22Rv1 (cell line): ENCODE results near the gene PPM1B.
"Not testable (repeated sequence)": the region's sequence is repeated elsewhere in the genome, so short reads cannot be mapped to it uniquely, and the experiment has no call there.

Source experiments
- H3K27ac ChIP-seq: fragments of 450-650 bp; 2 replicates; pipeline ENCODE4 v1.5.1; 2017
- CTCF ChIP-seq: fragments of 450-650 bp; IDR thresholded peaks from 2 replicates; pipeline ENCODE4 v1.5.1; 2017; ENCODE audit warnings: mild to moderate bottlenecking
- ZFX ChIP-seq: fragments of 450-650 bp; IDR thresholded peaks from 2 replicates; pipeline ENCODE4 v1.6.1; 2017; ENCODE audit warnings: antibody characterized with exemption, borderline replicate concordance

The PPM1B gene

GRCh38 chr2:44200759-44201158 is 32.1 kb downstream of the PPM1B start:
- H3K27ac ChIP-seq = no peak overlapping the region
- TF ChIP-seq ZFX (no peak), CTCF (no peak)

- no peak overlapping the region for H3K27ac ChIP-seq
- TF ChIP-seq ZFX = no peak
- no peak for TF ChIP-seq CTCF
These were observed 33.0 kb downstream of the PPM1B start for GRCh38 chr2:44201648-44202165.

- TF ChIP-seq ZFX (no peak), CTCF (no peak)
- no peak overlapping the region for H3K27ac ChIP-seq
These were observed 34.9 kb downstream of the PPM1B start for GRCh38 chr2:44203542-44203941.

GRCh38 chr2:44205169-44205568 is 36.5 kb downstream of the PPM1B start:
- no peak overlapping the region for H3K27ac ChIP-seq
- TF ChIP-seq ZFX = no peak
- TF ChIP-seq CTCF = no peak

GRCh38 chr2:44207102-44207501 is 38.4 kb downstream of the PPM1B start:
- H3K27ac ChIP-seq = no peak overlapping the region
- no peak for TF ChIP-seq ZFX
- TF ChIP-seq CTCF = no peak

- H3K27ac ChIP-seq = not testable (repeated sequence)
These were observed 39.0 kb downstream of the PPM1B start for GRCh38 chr2:44207648-44208047.

- no peak overlapping the region for H3K27ac ChIP-seq
- no peak for TF ChIP-seq ZFX
- TF ChIP-seq CTCF = no peak
These were observed 41.7 kb downstream of the PPM1B start for GRCh38 chr2:44210362-44210761.

- H3K27ac ChIP-seq = no peak overlapping the region
- TF ChIP-seq ZFX = no peak
These were observed 42.5 kb downstream of the PPM1B start for GRCh38 chr2:44211183-44211582.

GRCh38 chr2:44212302-44212701 is 43.6 kb downstream of the PPM1B start:
- no peak overlapping the region for H3K27ac ChIP-seq
- TF ChIP-seq CTCF = no peak
